Fibroblast of lung (primary cell): ENCODE data around the gene NUP160.

Source experiments
- CTCF ChIP-seq, 2 donors: IDR thresholded peaks in 1 of 2; conservative IDR thresholded peaks in 1 of 2; 1 replicate in 1 of 2; 2 replicates in 1 of 2; pipeline ENCODE4 v1.5.1; 2011 to 2012; ENCODE audit warnings: low read length in 2 of 2, control low read depth in 1 of 2, inconsistent platforms in 1 of 2, low read depth in 1 of 2, mild to moderate bottlenecking in 1 of 2
- EZH2 ChIP-seq: IDR thresholded peaks from 2 replicates; pipeline ENCODE4 v1.5.1; 2012; ENCODE audit warnings: low read length, control low read depth, mild to moderate bottlenecking; ENCODE audit errors: missing control alignments

- TF ChIP-seq CTCF (conservative IDR thresholded peaks at IDR 0.05 in 1 of 2, IDR thresholded peaks at IDR 0.05 in 1 of 2; ENCODE audit: low read depth in 1 of 2, low read length in 2 of 2) (no peak), EZH2 (no peak)
Measured at GRCh38 chr11:47768101-47768612, 80.0 kb downstream of the NUP160 start.
